ENCODE results near the gene MRPL22.

DNA sequence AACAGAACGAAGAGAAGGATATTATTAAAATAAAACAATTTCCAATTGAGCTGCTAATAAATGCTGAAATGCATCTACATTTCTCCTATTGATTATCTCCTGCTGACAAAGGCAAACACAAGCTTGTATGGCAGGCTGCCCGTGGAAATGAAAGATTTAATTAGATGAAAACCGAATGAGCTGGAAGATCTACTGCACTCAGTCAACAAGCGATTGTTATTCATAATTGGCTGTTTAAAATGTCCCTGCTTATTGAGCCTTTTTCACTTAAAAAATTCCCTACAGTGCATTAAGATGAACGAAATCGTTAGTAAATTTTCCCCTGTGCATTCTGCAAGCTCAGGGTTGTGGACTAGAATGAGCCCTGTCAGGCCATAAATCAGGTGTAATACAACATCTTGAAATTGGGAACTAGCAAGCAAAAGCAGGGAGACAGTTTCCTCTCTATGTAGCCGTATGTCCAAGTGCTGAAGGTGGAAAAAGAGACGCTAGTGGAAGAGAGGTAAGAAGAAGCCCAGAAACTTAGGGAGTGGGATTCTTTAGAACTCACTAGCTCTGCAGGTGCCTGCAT, 44.2 kb downstream of the MRPL22 start:
- TF ChIP-seq, protein P1, sequence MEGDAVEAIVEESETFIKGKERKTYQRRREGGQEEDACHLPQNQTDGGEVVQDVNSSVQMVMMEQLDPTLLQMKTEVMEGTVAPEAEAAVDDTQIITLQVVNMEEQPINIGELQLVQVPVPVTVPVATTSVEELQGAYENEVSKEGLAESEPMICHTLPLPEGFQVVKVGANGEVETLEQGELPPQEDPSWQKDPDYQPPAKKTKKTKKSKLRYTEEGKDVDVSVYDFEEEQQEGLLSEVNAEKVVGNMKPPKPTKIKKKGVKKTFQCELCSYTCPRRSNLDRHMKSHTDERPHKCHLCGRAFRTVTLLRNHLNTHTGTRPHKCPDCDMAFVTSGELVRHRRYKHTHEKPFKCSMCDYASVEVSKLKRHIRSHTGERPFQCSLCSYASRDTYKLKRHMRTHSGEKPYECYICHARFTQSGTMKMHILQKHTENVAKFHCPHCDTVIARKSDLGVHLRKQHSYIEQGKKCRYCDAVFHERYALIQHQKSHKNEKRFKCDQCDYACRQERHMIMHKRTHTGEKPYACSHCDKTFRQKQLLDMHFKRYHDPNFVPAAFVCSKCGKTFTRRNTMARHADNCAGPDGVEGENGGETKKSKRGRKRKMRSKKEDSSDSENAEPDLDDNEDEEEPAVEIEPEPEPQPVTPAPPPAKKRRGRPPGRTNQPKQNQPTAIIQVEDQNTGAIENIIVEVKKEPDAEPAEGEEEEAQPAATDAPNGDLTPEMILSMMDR (conservative IDR thresholded peaks at IDR 0.05 in 1 of 2, IDR thresholded peaks at IDR 0.05 in 1 of 2; ENCODE audit: extremely low read depth in 1 of 2, insufficient read depth in 1 of 2, low read depth in 1 of 2, low read length in 2 of 2): no peak
- TF ChIP-seq EZH2 (IDR thresholded peaks at IDR 0.05; ENCODE audit: borderline replicate concordance, low read length): no peak

All from mammary epithelial cell (primary cell).